Suprapubic skin (tissue), 4 donors: ENCODE results near the gene MBNL2. TPM values are rescaled to one million over a fixed set of nuclear protein-coding genes. Genes with fewer than 3 reads are reported as not detected.

Experiments
- DNase-seq, 2 donors: peaks; one replicate each; pipeline ENCODE4 v3.0.0-alpha.2; 2019; ENCODE audit warnings: low spot score in 2 of 2
- H3K27ac ChIP-seq: fragments of 200-600 bp; sonication (generic); one replicate; pipeline ENCODE4 v1.5.1; 2019
- H3K27me3 ChIP-seq: fragments of 200-600 bp; sonication (generic); one replicate; pipeline ENCODE4 v1.5.1; 2019
- H3K36me3 ChIP-seq: fragments of 200-600 bp; sonication (generic); one replicate; pipeline ENCODE4 v1.5.1; 2019
- H3K4me1 ChIP-seq: fragments of 200-600 bp; sonication (generic); one replicate; pipeline ENCODE4 v1.5.1; 2019
- H3K4me3 ChIP-seq: fragments of 200-600 bp; sonication (generic); one replicate; pipeline ENCODE4 v1.5.1; 2019; ENCODE audit warnings: mild to moderate bottlenecking
- H3K9me3 ChIP-seq: fragments of 200-600 bp; sonication (generic); one replicate; pipeline ENCODE4 v1.5.1; 2019
- EP300 ChIP-seq: sonication (generic); formaldehyde crosslinking; IDR thresholded peaks from one replicate; pipeline ENCODE4 v1.6.1; 2017; ENCODE audit warnings: antibody characterized with exemption
- POLR2A ChIP-seq, 2 donors: fragments of 450-650 bp; IDR thresholded peaks; one replicate each; pipeline ENCODE4 v1.6.1; 2017; ENCODE audit warnings: antibody characterized with exemption in 2 of 2, mild to moderate bottlenecking in 2 of 2, moderate library complexity in 2 of 2
- POLR2AphosphoS5 ChIP-seq, 3 donors: sonication (generic); formaldehyde crosslinking; IDR thresholded peaks; one replicate each; pipeline ENCODE4 v1.6.1; 2017; ENCODE audit warnings: antibody characterized with exemption in 3 of 3
- WGBS: methylation state at CpG from one replicate; pipeline ENCODE4 v1.1.5; 2018; 5-methylcytosine and 5-hydroxymethylcytosine counted together
- total RNA-seq, 4 donors: library from RNA; depleted of rRNA; stranded (reverse); fragments of >200 nt; gene quantifications; one replicate each; pipeline ENCODE4 v1.1.0, GENCODE V29; 2016
- TF ChIP-seq, protein P1 (sequence below), 2 donors: fragments of 200-600 bp in 1 of 2; fragments of 450-650 bp in 1 of 2; sonication (generic) in 1 of 2; IDR thresholded peaks; one replicate each; pipeline ENCODE4 v1.5.1; 2016 to 2019; ENCODE audit warnings: antibody characterized with exemption in 2 of 2, mild to moderate bottlenecking in 1 of 2, moderate library complexity in 1 of 2

The MBNL2 gene
- total RNA-seq, 4 donors from 2014 or later = 64.2 to 92.4 (median 73.4) TPM

- H3K4me3 ChIP-seq = peak within 1 kb of the TSS; percentile 87
- no peaks in the 10 kb centered on the region for H3K36me3 ChIP-seq
- H3K27me3 ChIP-seq = no peaks in the 10 kb centered on the region
- peaks cover 38% of the 10 kb centered on the region for H3K4me1 ChIP-seq
- H3K27ac ChIP-seq = peak within 1 kb of the TSS; percentile 100
- 0% methylated on average over 2 of the region's 94 CpGs for whole genome bisulfite sequencing
- H3K9me3 ChIP-seq = no peaks in the 10 kb centered on the region
- peak; percentile 92 to 94 for DNase-seq
- TF ChIP-seq POLR2A (IDR thresholded peaks at IDR 0.05) = peak; percentile 61 to 72
- TF ChIP-seq EP300 = no peak
- peak; percentile 38 to 77 (median 53) for TF ChIP-seq POLR2AphosphoS5 (IDR thresholded peaks at IDR 0.05)
- TF ChIP-seq, protein P1, sequence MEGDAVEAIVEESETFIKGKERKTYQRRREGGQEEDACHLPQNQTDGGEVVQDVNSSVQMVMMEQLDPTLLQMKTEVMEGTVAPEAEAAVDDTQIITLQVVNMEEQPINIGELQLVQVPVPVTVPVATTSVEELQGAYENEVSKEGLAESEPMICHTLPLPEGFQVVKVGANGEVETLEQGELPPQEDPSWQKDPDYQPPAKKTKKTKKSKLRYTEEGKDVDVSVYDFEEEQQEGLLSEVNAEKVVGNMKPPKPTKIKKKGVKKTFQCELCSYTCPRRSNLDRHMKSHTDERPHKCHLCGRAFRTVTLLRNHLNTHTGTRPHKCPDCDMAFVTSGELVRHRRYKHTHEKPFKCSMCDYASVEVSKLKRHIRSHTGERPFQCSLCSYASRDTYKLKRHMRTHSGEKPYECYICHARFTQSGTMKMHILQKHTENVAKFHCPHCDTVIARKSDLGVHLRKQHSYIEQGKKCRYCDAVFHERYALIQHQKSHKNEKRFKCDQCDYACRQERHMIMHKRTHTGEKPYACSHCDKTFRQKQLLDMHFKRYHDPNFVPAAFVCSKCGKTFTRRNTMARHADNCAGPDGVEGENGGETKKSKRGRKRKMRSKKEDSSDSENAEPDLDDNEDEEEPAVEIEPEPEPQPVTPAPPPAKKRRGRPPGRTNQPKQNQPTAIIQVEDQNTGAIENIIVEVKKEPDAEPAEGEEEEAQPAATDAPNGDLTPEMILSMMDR (IDR thresholded peaks at IDR 0.05) = no peak
Observed at GRCh38 chr13:97433727-97434396, 211.7 kb downstream of the MBNL2 start, which contains the start of gene RAP2A. Gene RAP2A (plus strand): TSS chr13:97434169. CDS start chr13:97434471, 302 bp downstream.

DNA sequence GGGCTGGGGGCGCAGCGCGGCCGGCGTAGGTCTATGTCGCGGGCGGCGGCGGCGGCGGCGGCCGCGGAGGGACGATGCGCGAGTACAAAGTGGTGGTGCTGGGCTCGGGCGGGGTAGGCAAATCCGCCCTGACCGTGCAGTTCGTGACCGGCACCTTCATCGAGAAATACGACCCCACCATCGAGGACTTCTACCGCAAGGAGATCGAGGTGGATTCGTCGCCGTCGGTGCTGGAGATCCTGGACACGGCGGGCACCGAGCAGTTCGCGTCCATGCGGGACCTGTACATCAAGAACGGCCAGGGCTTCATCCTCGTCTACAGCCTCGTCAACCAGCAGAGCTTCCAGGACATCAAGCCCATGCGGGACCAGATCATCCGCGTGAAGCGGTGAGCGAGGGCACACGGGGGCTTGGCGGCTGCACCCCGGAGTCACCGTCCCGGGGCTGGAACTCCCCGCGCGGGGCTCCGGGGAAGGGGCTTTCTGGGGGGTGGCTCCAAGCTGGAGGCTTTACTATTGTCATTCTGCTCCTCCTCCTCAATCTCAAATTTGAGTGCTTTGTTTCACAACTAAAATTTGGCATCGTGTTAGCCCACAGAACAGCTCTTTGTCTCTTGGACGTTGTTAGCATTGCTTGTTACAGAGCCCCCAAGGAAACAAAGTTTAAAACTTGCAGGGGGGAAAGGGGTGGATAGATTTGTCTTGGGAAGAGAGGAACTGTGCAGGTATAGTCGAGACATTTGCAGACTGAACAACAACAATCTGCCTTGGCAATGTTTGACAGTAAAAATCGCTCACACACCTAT is 212.5 kb downstream of the MBNL2 start:
- no peaks in the 10 kb centered on the region for H3K36me3 ChIP-seq
- H3K27me3 ChIP-seq = no peaks in the 10 kb centered on the region
- DNase-seq = peak; percentile 82 to 83
- H3K27ac ChIP-seq = peak overlapping the region; percentile 100
- H3K4me3 ChIP-seq = peak overlapping the region; percentile 87
- under 1% methylated on average over 17 of the region's 60 CpGs for WGBS
- no peaks in the 10 kb centered on the region for H3K9me3 ChIP-seq
- peaks cover 38% of the 10 kb centered on the region for H3K4me1 ChIP-seq
- TF ChIP-seq POLR2A (IDR thresholded peaks at IDR 0.05) = no peak
- TF ChIP-seq POLR2AphosphoS5 (IDR thresholded peaks at IDR 0.05) = no peak
- TF ChIP-seq, protein P1 (IDR thresholded peaks at IDR 0.05) = no peak
- no peak for TF ChIP-seq EP300

GRCh38 chr13:97435323-97435722 is 213.2 kb downstream of the MBNL2 start:
- 21% methylated on average over 3 of the region's 3 CpGs for WGBS
- Histone ChIP-seq H3K27ac (no peak overlapping the region), H3K4me1 (peaks cover 38% of the 10 kb centered on the region)

GRCh38 chr13:97435794-97436193 is 213.7 kb downstream of the MBNL2 start:
- H3K9me3 ChIP-seq = no peaks in the 10 kb centered on the region
- H3K27me3 ChIP-seq = no peaks in the 10 kb centered on the region
- no peak overlapping the region for H3K27ac ChIP-seq
- TF ChIP-seq, protein P1 (IDR thresholded peaks at IDR 0.05) = no peak
- no peak for TF ChIP-seq EP300
- no peak for TF ChIP-seq POLR2A (IDR thresholded peaks at IDR 0.05)
- TF ChIP-seq POLR2AphosphoS5 (IDR thresholded peaks at IDR 0.05) = no peak
- WGBS = 21% methylated on average over 5 of the region's 5 CpGs
- no peaks in the 10 kb centered on the region for H3K36me3 ChIP-seq
- H3K4me1 ChIP-seq = peaks cover 38% of the 10 kb centered on the region
- DNase-seq = no peak
- peak overlapping the region; percentile 87 for H3K4me3 ChIP-seq

More at GRCh38 chr13:97435323-97435722, 213.2 kb downstream of the MBNL2 start:
- no peaks in the 10 kb centered on the region for H3K27me3 ChIP-seq
- no peaks in the 10 kb centered on the region for H3K36me3 ChIP-seq
- DNase-seq = no peak
- no peak for TF ChIP-seq POLR2AphosphoS5 (IDR thresholded peaks at IDR 0.05)
- no peaks in the 10 kb centered on the region for H3K9me3 ChIP-seq
- peak overlapping the region; percentile 87 for H3K4me3 ChIP-seq

DNA sequence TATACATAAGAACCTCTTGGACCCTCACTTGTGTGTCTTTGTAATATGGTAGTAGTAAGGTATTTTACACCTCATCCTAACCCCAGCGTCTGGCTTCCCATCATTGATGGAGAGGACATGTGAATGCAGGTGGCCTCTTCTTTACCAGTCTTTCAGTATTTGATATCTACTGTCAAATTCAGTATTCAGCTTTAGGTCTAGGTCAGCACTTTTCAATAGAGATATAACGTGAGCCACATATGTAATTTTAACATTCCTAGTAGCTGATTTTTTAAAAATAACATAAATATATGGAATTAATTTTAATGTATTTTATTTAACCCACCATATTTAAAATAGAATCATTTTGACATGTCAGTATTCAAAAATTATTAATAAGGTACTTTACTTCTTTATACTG is 214.7 kb downstream of the MBNL2 start:
- H3K4me3 ChIP-seq = peak overlapping the region; percentile 87
- WGBS = 81% methylated on average over 2 of the region's 2 CpGs
- TF ChIP-seq EP300 (no peak), POLR2AphosphoS5 (IDR thresholded peaks at IDR 0.05) (no peak), POLR2A (IDR thresholded peaks at IDR 0.05) (no peak)
- TF ChIP-seq, protein P1 (IDR thresholded peaks at IDR 0.05) = no peak

More for the DNA sequence above, 214.7 kb downstream of the MBNL2 start:
- H3K4me1 ChIP-seq = peaks cover 38% of the 10 kb centered on the region
- DNase-seq = no peak
- no peaks in the 10 kb centered on the region for H3K36me3 ChIP-seq
- no peak overlapping the region for H3K27ac ChIP-seq
- H3K27me3 ChIP-seq = no peaks in the 10 kb centered on the region
- no peaks in the 10 kb centered on the region for H3K9me3 ChIP-seq
